Activated CD4-positive, alpha-beta T cell treated with anti-CD3 and anti-CD28 coated beads, Interleukin-2, amount 50 U/mL, for 1 hour (primary cell): ENCODE data around the gene ZNF335.

ENCODE experiments used
- DNase-seq: peaks from one replicate; pipeline ENCODE4 v3.0.0-alpha.2; 2020

The ZNF335 gene, protein sequence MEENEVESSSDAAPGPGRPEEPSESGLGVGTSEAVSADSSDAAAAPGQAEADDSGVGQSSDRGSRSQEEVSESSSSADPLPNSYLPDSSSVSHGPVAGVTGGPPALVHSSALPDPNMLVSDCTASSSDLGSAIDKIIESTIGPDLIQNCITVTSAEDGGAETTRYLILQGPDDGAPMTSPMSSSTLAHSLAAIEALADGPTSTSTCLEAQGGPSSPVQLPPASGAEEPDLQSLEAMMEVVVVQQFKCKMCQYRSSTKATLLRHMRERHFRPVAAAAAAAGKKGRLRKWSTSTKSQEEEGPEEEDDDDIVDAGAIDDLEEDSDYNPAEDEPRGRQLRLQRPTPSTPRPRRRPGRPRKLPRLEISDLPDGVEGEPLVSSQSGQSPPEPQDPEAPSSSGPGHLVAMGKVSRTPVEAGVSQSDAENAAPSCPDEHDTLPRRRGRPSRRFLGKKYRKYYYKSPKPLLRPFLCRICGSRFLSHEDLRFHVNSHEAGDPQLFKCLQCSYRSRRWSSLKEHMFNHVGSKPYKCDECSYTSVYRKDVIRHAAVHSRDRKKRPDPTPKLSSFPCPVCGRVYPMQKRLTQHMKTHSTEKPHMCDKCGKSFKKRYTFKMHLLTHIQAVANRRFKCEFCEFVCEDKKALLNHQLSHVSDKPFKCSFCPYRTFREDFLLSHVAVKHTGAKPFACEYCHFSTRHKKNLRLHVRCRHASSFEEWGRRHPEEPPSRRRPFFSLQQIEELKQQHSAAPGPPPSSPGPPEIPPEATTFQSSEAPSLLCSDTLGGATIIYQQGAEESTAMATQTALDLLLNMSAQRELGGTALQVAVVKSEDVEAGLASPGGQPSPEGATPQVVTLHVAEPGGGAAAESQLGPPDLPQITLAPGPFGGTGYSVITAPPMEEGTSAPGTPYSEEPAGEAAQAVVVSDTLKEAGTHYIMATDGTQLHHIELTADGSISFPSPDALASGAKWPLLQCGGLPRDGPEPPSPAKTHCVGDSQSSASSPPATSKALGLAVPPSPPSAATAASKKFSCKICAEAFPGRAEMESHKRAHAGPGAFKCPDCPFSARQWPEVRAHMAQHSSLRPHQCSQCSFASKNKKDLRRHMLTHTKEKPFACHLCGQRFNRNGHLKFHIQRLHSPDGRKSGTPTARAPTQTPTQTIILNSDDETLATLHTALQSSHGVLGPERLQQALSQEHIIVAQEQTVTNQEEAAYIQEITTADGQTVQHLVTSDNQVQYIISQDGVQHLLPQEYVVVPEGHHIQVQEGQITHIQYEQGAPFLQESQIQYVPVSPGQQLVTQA (N-terminal part only)

DNA sequence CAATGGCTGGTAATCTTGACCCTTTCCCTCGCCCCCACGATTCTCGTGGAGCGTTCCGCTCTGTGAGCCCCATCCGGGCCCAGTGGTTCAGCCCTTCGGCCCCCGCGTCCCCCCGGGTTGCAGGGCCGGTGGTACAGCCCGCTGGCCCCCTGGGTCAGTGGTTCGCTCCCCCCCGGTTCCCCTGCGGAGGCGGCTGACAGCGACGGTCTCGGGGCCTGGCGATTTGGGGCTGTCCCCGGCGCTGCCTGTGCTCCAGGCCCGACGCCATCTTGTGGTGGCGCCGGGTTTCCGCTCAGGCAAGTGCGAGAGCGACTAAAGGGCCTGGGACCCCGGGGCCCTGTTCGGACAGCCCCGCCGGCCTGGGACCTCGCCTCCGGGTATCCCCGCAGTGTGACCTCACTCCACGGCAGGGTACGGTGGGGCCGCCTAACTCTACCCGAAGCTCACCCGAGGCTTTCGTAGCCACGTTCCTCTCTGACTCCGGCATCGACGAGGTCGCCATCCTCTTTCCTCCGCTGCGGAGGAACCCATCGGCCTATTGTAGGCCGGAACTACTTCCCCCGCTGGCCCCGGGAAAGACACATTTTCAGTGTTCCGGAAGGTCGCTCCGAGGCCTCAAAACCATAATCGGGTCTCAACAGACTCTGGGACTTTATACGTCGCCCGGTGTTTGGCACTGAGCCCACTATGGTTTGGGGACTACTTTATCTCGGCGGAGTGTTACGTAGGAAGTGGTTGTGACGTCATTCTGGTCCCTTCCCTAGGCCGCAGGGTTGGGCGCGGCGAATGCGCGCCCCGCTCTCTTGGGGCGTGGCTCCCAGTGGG, at the start of gene ZNF335:
TSS of gene ZNF335 (minus strand) at position 529 of the 825 bp plus-strand sequence. CDS start 793 bp downstream, outside the sequence.
- peak; percentile 93 for DNase-seq

DNA sequence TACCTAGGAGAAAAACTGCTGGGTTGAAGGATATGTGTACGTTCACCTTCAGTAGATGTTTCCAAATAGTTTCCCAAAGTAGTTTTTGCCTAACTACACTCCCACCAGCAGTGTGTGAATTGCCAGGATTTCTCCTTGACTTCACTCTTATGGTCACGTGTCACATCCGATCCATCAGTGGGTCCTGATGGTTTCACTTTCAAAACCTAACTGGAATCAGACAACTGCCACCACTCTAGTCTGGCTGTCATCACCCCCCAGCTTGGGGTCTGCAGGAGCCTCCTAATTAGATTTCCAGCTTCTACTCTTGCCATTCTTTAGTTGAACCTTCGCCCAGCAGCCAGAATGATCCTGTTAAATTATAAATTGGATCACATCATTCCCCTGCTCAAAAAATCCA, 48.6 kb upstream of the ZNF335 start:
- no peak for DNase-seq

DNA sequence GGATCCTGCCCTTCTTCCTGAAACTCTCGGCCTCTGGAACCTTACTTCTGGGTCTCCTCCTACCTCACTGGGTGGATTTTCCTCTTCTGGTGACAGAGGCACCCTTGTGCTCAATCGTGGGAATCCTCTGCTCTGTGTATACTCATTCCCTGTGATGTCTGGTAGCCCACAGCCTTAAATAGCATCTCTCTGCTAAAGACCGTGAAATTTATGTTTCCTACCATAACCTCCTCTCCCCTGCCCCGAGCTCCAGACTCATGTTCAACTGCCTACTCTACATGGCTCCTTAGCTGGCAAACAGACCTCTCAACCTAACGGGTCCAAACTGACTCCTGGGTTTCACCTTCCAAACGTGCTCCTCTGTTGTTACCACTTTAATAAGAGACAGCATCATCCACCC, 46.6 kb upstream of the ZNF335 start:
- no peak for DNase-seq

DNA sequence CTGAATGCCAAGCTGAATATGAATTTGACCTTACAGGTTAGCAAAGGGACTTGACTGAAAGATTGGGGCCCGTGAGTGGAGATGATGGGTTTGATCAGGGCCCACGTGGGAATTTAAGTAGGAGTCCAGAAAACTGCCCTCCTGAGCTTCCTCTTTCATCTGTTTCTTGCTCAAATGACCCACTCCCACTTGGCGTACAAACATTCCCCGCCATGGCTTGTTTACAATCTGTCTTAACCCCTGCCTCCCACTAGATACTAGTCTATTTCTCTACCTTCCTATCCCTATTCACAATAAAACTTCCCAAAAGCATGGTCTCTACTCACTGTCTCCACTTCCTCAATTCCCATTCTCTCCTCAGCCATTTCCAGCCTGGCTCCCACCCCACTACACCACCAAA, 46.1 kb upstream of the ZNF335 start:
- no peak for DNase-seq

DNA sequence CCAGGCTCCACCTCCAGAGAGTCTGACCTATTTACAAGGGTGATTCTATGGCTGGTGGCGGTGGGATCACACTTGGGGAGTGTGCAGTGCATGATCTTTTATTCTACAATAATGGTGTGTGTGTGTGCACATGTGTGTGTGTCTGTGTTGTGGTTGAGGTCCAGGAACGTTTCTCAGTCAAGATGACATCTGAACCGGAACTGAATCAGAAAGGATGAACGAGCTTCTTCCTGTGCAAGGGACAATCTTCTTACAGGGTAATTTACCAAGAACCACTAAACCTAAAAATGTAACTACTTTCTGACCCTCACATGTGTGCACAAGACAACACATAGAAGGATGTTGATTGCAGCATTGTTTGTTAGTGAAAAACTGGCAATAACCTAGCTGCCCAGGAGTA, 45.3 kb upstream of the ZNF335 start:
- DNase-seq = no peak

DNA sequence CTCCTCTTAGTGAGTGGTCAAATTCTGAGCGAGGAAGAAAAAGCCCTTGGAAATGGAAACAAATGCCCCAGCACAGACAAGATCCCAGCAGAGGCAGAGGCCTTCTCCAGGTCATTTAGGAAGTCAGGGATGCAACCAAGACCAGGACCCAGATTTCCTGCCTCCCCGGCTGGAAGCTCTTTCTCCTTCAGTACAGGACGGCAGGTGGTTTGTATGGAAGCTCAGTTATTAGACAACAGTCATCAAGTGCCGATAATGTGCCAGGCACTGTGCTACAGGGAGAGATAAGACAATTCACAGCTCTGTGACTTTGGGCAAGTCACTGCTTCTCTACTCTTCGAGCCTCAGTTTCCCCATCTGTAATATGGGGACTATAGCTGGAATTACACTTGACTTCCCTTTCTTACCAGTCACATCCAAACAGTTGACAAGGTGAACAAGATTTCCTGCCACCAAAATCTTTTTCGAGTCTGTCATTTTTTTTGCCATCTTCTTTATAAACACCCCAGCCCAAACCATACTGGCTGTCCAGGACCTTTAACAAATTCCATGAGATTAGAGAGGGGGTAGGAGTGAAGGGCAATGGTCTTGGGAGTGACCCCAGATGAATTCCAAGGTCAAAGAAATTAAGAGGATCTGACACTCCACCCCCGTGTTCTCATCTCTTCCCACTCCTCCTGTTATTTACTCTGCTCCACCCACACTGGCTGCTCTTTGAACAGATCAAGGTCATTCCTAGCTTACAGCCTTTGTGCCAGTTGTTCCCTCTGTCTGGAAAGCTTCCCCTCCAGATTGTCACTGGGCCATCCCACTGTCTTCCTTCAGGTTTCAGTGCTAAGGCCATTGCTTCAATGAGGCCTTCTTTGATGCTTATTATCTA, 42.8 kb upstream of the ZNF335 start:
- DNase-seq = no peak

DNA sequence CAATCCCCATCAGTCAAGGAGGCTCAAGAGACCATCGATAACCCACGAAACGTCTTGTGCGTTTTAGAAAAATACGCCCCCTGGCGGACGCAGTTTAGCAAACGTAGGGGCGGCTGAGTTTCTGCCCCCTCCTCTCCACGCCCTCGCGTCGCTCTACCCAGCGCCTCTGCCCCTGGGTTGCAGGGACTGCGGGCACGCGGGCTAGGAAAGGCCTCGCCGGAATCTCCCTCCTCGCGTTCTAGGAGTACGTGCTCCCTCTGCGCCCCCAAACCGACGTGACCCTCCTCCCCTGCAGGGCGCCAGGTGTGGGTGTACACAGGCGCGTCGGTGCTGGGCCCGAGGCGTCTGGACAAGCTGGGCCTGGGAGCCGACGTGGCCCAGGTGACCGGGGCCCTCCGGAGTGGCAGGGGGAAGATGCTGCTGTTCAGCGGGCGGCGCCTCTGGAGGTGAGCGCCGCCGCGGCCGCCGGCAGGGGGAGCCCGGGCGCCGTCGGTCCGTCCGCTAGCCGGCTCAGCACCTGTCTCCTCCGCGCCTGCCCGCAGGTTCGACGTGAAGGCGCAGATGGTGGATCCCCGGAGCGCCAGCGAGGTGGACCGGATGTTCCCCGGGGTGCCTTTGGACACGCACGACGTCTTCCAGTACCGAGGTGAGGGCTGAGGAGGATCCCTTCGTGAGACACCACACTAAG, 42.0 kb upstream of the ZNF335 start:
- peak; percentile 65 for DNase-seq

DNA sequence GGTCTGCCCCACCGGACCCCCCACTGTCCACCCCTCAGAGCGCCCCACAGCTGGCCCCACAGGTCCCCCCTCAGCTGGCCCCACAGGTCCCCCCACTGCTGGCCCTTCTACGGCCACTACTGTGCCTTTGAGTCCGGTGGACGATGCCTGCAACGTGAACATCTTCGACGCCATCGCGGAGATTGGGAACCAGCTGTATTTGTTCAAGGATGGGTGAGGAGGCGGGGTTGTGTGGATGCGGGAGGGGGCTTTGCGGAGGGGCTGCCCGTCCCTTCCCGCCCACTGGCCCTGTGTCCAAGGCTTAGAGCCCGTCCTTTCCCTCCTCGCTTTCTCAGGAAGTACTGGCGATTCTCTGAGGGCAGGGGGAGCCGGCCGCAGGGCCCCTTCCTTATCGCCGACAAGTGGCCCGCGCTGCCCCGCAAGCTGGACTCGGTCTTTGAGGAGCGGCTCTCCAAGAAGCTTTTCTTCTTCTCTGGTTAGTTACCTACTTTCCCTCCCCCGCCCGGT, 41.4 kb upstream of the ZNF335 start:
- DNase-seq = no peak

DNA sequence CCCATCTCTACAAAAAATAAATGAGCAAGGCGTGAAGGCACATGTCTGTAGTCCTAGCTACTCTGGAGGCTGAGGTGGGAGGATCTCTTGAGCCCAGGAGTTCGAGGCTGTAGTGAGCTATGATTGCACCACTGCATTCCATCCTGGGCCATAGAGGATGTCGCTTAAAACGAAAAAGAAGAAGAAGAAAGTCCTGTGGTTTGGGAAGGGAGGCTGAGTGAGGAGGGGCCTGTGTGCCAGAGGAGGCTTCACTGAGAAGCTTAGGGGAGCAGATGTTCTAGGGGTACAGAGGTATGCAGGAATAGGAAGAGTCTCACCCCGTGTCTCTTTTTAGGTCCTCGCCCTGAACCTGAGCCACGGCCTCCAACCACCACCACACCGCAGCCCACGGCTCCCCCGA, 40.9 kb upstream of the ZNF335 start:
- no peak for DNase-seq

DNA sequence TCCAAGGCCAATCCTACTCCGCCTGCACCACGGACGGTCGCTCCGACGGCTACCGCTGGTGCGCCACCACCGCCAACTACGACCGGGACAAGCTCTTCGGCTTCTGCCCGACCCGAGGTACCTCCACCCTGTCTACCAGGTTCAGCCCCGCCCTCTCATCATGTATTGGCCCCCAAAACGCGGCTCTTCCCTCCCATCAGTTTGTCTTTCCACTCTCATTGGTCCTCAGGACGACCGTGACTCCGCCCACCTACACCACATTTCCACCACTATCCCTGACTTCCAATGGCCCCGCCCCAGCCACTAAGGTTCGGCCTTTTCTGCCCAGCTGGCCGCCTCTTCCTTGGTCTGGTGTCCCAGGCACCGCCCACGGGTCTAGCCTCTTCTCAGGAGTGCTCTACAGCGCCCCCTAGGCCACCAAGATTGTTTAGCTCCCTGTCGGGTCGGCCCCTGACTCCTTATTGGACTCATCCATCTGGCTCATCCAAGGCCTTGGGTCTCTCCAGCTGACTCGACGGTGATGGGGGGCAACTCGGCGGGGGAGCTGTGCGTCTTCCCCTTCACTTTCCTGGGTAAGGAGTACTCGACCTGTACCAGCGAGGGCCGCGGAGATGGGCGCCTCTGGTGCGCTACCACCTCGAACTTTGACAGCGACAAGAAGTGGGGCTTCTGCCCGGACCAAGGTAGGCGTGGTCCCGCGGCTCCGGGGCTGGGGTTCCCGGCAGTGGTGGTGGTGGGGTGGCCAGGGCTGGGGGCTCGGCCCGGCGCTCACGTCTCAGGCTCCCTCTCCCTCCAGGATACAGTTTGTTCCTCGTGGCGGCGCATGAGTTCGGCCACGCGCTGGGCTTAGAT, 39.9 kb upstream of the ZNF335 start:
- DNase-seq = peak; percentile 36

DNA sequence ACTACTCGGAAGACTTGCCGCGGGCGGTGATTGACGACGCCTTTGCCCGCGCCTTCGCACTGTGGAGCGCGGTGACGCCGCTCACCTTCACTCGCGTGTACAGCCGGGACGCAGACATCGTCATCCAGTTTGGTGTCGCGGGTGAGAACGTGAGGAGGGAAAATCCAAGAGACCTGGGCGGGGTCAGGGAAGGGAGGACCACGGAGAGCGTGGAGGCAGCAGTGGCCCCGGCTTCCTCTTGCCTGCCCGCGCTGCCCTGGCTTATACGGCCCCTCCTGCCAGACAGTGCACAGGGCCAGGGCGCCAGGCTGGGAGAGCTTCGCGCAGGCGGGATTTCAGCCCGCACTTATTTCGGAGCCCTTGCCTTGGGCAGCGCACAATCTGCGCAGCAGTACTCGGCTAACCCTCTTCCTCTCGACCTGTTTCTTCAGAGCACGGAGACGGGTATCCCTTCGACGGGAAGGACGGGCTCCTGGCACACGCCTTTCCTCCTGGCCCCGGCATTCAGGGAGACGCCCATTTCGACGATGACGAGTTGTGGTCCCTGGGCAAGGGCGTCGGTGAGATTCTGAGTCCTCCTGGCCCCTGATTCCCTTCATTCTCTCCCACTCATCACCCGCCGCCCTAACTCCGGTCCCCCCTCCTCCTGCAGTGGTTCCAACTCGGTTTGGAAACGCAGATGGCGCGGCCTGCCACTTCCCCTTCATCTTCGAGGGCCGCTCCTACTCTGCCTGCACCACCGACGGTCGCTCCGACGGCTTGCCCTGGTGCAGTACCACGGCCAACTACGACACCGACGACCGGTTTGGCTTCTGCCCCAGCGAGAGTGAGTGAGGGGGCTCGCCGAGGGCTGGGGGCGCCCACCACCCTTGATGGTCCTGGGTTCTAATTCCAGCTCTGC, 38.7 kb upstream of the ZNF335 start:
- DNase-seq = peak; percentile 55

DNA sequence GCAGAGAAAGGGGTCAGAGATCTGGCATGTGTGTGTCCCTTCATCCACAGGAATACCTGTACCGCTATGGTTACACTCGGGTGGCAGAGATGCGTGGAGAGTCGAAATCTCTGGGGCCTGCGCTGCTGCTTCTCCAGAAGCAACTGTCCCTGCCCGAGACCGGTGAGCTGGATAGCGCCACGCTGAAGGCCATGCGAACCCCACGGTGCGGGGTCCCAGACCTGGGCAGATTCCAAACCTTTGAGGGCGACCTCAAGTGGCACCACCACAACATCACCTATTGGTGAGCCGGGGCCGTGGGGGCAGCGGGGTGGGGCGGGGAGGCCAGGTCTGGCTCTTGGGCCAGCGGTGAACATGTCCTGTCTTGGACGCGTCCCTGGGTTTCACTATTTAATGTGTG, 37.8 kb upstream of the ZNF335 start:
- DNase-seq = no peak

DNA sequence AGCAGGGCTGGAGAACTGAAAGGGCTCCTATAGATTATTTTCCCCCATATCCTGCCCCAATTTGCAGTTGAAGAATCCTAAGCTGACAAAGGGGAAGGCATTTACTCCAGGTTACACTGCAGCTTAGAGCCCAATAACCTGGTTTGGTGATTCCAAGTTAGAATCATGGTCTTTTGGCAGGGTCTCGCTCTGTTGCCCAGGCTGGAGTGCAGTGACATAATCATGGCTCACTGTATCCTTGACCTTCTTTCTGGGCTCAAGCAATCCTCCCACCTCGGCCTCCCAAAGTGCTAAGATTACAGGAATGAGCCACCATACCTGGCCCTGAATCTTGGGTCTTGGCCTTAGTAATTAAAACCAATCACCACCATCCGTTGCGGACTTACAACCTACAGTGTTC, 35.7 kb upstream of the ZNF335 start:
- DNase-seq = no peak

DNA sequence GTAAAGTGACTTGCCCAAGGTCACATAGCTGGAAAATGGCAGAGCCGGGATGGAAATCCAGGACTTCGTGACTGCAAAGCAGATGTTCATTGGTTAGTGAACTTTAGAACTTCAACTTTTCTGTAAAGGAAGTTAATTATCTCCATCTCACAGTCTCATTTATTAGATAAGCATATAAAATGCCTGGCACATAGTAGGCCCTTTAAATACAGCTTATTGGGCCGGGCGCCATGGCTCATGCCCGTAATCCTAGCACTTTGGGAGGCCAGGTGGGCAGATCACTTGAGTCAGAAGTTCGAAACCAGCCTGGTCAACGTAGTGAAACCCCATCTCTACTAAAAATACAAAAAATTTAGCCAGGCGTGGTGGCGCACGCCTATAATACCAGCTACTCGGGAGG, 35.0 kb upstream of the ZNF335 start:
- DNase-seq = no peak

DNA sequence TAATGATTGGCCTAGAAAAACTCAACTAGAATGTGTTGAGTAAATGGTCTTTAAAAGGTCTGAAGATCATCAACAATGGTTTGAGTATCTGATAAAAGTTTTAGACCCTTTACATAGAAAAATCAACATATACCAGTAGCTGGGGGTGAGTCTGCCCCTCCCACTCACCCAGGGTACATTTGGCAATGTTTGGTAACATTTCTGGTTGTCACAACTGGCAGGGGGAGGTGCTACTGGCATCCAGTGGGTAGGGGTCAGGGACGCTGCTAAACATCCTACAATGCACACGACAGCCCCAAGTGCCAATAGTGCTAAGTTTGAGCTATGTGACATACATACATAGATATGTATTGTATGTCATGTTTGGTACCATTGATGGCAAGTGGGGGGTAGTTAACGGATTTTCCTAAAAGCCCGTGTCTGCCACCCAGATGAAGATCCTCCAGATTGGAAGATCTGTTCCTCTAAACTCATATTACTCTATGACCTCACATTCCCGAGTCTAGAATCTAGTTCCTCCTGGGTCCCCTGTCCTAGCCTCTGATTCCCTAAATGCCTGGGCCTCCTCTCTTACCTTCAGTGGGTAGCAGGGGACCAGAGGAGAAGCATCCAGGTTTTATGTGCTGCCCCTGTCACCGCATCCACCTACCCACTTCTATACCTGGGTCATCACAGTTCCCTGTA, 34.2 kb upstream of the ZNF335 start:
- DNase-seq = no peak

DNA sequence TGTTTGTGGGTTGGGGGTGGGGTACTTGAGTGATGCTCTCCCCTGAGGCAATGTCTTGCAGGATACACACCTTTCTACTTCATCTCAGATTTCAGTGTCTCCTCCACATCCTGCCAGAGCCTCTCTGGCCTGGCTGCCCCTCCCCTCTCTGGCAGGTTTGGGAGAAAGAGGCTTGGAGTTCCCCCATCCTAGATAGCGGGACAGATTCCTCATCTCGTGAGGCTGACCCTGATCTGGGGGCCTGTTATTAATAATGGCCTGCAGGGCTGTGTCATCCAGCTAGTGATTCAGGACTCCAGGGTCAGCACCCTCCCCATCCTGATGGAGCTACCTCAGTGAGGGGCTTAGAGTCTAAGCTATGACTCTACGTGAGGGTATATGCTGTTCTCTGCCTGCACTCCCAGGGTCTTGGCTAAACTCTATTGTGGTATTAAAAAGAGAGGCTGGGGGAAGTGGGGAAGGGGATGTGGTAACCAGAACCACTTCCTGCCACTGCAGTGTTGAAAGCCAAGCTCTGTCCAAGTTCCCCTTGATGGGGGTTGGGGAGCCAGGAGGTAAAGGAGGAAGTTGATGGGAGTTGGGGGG, 33.0 kb upstream of the ZNF335 start:
- no peak for DNase-seq

DNA sequence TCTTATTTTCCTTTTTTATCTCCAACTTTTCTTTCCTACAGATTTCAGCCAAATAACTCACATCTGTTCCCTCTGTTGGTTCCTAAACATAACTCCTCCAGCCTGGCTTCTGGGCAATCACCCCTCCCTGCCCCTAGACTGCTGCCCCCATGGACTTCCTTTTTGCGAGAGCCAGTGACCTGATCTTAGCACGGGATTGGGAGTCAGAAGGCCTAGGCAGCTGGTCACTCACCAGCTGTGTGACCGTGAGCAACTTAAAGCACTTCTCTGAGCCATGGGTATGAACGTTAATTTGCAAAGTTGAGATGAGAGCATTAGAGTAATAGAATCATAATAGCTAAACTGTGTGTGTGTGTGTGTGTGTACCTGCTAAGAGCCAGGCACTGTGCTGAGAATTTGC, 32.2 kb upstream of the ZNF335 start:
- DNase-seq = no peak
